Measurements from ENCODE around the gene PPP1R13B. TPM values are rescaled to one million over a fixed set of nuclear protein-coding genes. Genes with fewer than 3 reads are reported as not detected.

Gene PPP1R13B
- total RNA-seq, 1 donor: 7.3 TPM

- TF ChIP-seq CTCF (IDR thresholded peaks at IDR 0.05; ENCODE audit: insufficient read depth, low read depth, low read length): no peak
- H3K4me3 ChIP-seq (ENCODE audit: low read depth, low read length): no peak overlapping the region
- DNase-seq (ENCODE audit: low read depth): no peak
These were observed 113.1 kb downstream of the PPP1R13B start for GRCh38 chr14:103734081-103734888.

GRCh38 chr14:103733651-103734050 is 113.7 kb downstream of the PPP1R13B start:
- DNase-seq (ENCODE audit: low read depth): no peak

GRCh38 chr14:103732868-103733620 is 114.3 kb downstream of the PPP1R13B start:
- DNase-seq (ENCODE audit: low read depth): no peak
- no peak for TF ChIP-seq CTCF (IDR thresholded peaks at IDR 0.05; ENCODE audit: insufficient read depth, low read depth, low read length)
- H3K4me3 ChIP-seq (ENCODE audit: low read depth, low read length): no peak overlapping the region

More at GRCh38 chr14:103733651-103734050, 113.7 kb downstream of the PPP1R13B start:
- no peak for TF ChIP-seq CTCF (IDR thresholded peaks at IDR 0.05; ENCODE audit: insufficient read depth, low read depth, low read length)
- no peak overlapping the region for H3K4me3 ChIP-seq (ENCODE audit: low read depth, low read length)

- no peak overlapping the region for H3K4me3 ChIP-seq (ENCODE audit: low read depth, low read length)
- no peak for TF ChIP-seq CTCF (IDR thresholded peaks at IDR 0.05; ENCODE audit: insufficient read depth, low read depth, low read length)
- no peak for DNase-seq (ENCODE audit: low read depth)
These were observed 115.2 kb downstream of the PPP1R13B start for GRCh38 chr14:103731916-103732867.

GRCh38 chr14:103731481-103731880 is 115.9 kb downstream of the PPP1R13B start:
- no peak for DNase-seq (ENCODE audit: low read depth)
- H3K4me3 ChIP-seq (ENCODE audit: low read depth, low read length): no peak overlapping the region
- no peak for TF ChIP-seq CTCF (IDR thresholded peaks at IDR 0.05; ENCODE audit: insufficient read depth, low read depth, low read length)

- peak; percentile 17 for TF ChIP-seq CTCF (IDR thresholded peaks at IDR 0.05; ENCODE audit: insufficient read depth, low read depth, low read length)
- no peak for DNase-seq (ENCODE audit: low read depth)
- no peak overlapping the region for H3K4me3 ChIP-seq (ENCODE audit: low read depth, low read length)
These were observed 116.8 kb downstream of the PPP1R13B start for GRCh38 chr14:103730490-103731035.
